Ovary (tissue), 3 donors: ENCODE measurements around the gene PTPRN2.

Experiments used
- EP300 ChIP-seq: sonication (generic); formaldehyde crosslinking; IDR thresholded peaks from one replicate; pipeline ENCODE4 v1.6.1; 2017; ENCODE audit warnings: antibody characterized with exemption
- POLR2A ChIP-seq: fragments of 450-650 bp; IDR thresholded peaks from one replicate; pipeline ENCODE4 v1.6.1; 2017; ENCODE audit warnings: antibody characterized with exemption, mild to moderate bottlenecking, moderate library complexity
- TF ChIP-seq, protein P1 (sequence below), 3 donors: fragments of 450-650 bp in 2 of 3; fragments of 200-600 bp in 1 of 3; IDR thresholded peaks; one replicate each; pipeline versions ENCODE4 v1.5.1 to v1.8.0; 2016 to 2022; ENCODE audit warnings: antibody characterized with exemption in 3 of 3, mild to moderate bottlenecking in 1 of 3
- donor health status: DM: no; HTN: no; CAD: no.

DNA sequence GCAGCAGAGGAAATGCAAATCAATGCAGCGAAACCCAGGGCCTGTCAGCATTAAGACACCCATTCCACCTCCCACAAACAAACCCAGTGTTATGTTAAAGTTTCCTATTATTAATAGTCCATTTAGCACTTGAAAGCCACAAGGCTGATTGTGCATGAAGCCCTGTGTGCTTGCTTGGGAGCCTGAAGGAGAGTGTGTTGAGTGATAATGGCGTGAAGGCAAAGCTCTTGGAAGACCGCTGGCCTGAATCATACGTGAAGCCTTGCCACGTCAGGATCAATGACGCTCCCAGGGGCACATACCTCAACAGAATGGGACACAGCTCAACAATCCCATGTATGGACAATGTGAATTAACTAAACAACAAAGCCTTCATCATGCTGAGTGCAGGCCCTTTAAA, 25.1 kb downstream of the PTPRN2 start:
- TF ChIP-seq, protein P1, sequence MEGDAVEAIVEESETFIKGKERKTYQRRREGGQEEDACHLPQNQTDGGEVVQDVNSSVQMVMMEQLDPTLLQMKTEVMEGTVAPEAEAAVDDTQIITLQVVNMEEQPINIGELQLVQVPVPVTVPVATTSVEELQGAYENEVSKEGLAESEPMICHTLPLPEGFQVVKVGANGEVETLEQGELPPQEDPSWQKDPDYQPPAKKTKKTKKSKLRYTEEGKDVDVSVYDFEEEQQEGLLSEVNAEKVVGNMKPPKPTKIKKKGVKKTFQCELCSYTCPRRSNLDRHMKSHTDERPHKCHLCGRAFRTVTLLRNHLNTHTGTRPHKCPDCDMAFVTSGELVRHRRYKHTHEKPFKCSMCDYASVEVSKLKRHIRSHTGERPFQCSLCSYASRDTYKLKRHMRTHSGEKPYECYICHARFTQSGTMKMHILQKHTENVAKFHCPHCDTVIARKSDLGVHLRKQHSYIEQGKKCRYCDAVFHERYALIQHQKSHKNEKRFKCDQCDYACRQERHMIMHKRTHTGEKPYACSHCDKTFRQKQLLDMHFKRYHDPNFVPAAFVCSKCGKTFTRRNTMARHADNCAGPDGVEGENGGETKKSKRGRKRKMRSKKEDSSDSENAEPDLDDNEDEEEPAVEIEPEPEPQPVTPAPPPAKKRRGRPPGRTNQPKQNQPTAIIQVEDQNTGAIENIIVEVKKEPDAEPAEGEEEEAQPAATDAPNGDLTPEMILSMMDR (IDR thresholded peaks at IDR 0.05): no peak
- no peak for TF ChIP-seq POLR2A
- no peak for TF ChIP-seq EP300
